Measurements from ENCODE around the gene GLS2. TPM values are rescaled to one million over a fixed set of nuclear protein-coding genes. Genes with fewer than 3 reads are reported as not detected.
"Not testable (repeated sequence)": the region's sequence is repeated elsewhere in the genome, so short reads cannot be mapped to it uniquely, and the experiment has no call there.

The GLS2 gene
- total RNA-seq, 1 experiment from 2014 or later = not detected

DNA sequence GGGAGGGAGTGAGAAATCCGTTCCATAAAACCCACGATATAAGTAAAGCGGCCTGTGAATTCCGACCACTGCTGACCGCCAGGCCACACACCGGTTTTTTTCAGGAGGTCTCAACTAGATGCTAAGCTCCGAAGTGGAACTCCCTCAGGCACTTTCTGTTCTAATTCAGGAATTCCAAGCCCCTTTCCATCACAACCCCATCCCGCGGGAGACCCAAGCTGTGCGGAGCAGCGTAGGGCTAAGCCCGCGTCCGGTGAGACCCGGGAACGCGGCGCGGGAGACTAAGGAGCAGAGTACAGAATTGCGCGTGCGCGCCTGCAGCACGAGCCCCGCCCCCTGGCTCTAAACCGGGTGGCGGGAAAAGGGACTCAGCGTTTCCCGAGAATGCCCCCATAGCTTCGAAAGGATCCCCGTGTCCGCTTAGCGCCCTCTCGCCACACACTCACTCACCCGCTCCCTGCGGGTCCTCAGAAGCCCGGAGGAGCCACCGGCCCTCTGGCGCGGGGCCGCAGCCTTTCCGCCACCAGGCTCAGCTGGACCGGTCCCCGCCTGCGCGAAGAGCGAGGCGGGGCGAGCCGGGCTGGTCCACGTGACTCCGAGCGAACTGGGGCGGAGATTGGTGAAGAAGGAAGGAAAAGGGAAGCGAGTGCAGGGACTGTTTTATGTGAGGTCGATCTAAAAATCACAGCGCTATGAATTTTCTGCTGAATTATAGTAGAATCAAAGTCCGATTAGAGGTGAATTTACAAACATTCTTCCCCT lies 38.9 kb downstream of the GLS2 start, which contains the start of gene TIMELESS:
Gene TIMELESS, minus strand, starts transcription at position 567 of the 762 bp plus-strand sequence. CDS start 15,256 bp downstream, outside the sequence.
- DNase-seq (ENCODE audit: low read depth) = peak; percentile 83

DNA sequence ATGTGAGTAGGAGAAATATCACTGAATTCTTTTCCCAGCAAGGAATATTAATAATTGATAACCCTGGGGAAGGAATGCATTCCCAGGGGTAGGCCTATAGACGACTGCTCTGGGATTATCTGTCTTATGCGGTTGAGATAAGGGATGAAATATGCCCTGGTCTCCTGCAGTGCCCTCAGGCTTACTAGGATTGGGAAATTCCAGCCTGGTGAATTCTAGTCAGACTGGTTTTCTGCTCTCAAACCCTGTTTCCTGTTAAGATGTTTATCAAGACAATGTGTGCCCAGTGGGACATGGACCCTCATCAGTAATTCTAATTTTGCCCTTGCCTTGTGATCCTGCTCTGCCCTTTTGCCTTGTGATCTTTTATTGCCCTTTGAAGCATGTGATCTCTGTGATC lies 44.8 kb downstream of the GLS2 start:
- DNase-seq (ENCODE audit: low read depth) = not testable (repeated sequence)

DNA sequence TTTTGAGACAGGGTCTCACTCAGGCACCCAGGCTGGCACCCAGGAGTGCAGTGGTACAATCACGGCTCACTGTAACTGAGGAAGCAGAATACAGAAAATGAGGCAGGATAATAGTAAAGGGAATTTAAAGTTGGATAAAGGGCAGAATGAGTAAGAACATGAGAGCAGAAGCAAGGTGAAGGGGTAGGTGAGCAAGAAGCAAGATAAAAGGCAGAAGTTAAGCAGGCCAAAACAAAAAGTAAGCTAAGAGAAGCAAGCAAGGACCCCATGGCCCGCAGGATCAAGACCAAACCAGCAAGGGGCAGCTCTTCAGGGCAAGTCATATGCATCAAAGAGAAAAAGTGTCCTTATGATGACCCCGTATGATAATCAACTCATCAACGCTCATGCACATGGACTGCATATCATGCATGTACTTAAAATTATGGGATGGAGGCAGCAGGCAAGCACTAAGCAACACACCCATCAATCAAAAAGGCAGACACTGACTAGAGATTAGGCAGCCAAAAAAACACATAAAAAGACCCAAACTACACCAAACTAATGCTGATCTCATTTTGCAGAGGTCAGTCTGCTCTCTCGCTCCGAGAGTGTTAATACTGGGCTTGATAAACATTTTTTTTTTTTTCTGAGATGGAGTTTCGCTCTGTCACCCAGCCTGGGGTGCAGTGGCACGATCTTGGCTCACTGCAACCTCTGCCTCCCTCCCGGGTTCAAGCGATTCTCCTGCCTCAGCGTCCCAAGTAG lies 50.4 kb downstream of the GLS2 start:
- DNase-seq (ENCODE audit: low read depth) = no peak

DNA sequence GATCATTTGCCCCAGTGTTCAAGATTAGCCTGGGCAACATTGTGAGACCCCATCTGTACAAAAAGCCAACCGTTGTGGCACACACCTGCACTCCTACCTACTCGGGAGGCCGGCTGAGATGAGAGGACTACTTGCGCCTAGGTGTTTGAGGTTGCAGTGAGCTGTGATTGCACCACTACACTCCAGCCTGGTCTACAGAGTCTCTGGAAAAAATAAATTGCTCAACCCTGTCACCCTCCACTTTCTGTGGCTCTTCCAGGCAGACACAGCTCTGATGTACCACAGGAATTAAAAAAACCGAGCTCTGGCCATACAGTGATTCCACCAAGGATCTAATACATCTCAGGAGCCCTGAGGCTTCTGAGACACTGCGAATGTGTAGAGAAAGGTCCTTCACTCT lies 53.1 kb downstream of the GLS2 start:
- DNase-seq (ENCODE audit: low read depth) = no peak

DNA sequence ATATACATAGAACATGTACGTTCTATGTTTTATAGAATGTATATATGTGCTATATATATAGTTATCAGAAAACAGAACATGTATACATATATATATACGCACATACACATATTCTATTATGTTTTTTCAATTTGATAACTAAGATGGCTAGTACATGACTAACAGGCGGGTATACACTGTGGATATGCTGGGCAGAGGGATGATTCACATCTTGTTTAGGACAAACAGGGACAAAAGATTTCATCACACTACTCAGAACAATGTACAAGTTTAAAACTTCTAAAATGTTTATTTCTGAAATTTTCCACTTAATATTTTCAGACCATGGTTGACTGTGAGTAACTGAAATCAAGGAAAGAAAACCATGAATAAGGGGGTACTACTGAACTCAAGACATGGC lies 56.1 kb downstream of the GLS2 start:
- DNase-seq (ENCODE audit: low read depth) = no peak

DNA sequence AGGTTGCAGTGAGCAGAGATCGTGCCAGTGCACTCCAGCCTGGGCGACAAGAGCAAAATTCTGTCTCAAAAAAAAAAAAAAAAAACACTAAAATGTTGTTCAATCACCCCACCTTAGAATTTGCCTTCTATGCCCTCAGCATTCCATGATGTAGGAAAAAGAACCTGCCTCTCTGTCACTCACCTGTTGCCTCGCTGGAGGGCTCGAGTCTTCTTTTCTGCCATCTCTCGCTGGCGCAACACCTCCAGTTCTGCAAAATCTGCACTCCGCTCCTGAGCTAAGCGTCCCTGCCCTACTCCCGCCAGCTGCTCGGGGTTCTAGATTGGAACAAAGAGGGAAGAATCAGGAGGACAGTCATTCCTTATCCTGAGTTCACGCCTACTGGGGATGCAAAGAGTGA lies 56.7 kb downstream of the GLS2 start:
- no peak for DNase-seq (ENCODE audit: low read depth)

DNA sequence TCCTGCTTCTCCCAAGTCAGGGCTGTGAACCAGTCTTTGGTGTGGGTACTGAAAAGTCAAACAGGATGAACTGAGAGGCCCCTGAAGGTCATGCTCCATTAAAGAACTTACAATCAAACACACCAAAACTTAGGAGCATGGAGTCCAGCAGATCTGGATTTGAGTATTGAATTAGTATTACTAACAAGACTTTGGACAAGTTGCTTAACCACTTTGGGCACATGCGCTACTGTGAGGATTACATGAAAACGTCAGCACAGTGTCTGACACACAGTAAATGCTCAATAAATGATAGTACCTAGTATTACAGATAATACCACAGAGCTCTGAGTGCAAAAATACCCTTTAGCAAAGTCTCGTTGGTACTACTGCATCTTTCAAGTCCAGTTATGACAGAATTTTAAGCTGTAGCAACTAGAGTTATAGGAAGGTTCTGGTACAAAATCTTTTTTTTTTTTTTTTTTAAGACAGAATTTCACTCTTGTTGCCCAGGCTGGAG lies 62.0 kb downstream of the GLS2 start:
- no peak for DNase-seq (ENCODE audit: low read depth)

DNA sequence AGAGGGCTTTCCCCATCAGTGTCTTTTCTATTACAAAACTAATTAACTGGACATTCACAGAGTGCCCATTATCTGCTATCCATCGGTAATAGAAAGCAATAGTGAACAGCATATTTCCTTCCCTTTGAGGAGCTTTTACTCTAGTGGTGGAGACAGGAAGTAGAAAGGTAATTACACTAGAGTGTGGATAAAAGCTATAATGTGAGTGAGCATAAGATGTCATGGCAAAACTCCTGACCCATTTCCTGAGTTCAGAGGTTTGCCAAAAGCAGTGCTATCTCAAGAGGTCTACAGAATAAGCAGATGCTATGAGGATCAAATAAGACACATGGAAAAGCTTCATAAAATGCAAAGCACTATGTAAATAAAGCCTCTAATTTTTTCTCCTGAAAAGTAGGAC lies 62.8 kb downstream of the GLS2 start:
- DNase-seq (ENCODE audit: low read depth) = no peak

Other genes starting within 250 kb of the GLS2 start
- gene ANKRD52, start 229.8 kb downstream of the GLS2 start, total RNA-seq (2014; rRNA removed; shearing (Covaris generic)) = 8.7 and 10.6 TPM in 2 replicates
- gene COQ10A, start 221.2 kb downstream of the GLS2 start, total RNA-seq (2014; rRNA removed; shearing (Covaris generic)) = 7.6 and 10.1 TPM in 2 replicates
- 89.0 and 110 TPM in 2 replicates for gene CS, start 187.8 kb downstream of the GLS2 start, total RNA-seq (2014; rRNA removed; shearing (Covaris generic))
- 102 and 114 TPM in 2 replicates for gene CNPY2, start 172.2 kb downstream of the GLS2 start, total RNA-seq (2014; rRNA removed; shearing (Covaris generic))
- gene PAN2, start 154.2 kb downstream of the GLS2 start, total RNA-seq (2014; rRNA removed; shearing (Covaris generic)) = 23.7 and 24.0 TPM in 2 replicates
- gene IL23A, start 149.3 kb downstream of the GLS2 start, total RNA-seq (2014; rRNA removed; shearing (Covaris generic)) = 0.36 and 1.3 TPM in 2 replicates
- gene STAT2, start 128.1 kb downstream of the GLS2 start, total RNA-seq (2014; rRNA removed; shearing (Covaris generic)) = 56.0 and 65.0 TPM in 2 replicates
- not detected in 2 replicates for gene APOF, start 125.3 kb downstream of the GLS2 start, total RNA-seq (2014; rRNA removed; shearing (Covaris generic))
- 7.6 and 8.1 TPM in 2 replicates for gene TIMELESS, start 38.7 kb downstream of the GLS2 start, total RNA-seq (2014; rRNA removed; shearing (Covaris generic))
- 0.24 and 0.29 TPM in 2 replicates for gene MIP, start 33.5 kb downstream of the GLS2 start, total RNA-seq (2014; rRNA removed; shearing (Covaris generic))
- gene SPRYD4, start 19.6 kb downstream of the GLS2 start, total RNA-seq (2014; rRNA removed; shearing (Covaris generic)) = 2.2 and 2.5 TPM in 2 replicates
- gene RBMS2, start 33.7 kb upstream of the GLS2 start, total RNA-seq (2014; rRNA removed; shearing (Covaris generic)) = 6.7 and 7.1 TPM in 2 replicates
- 9.9 and 19.6 TPM in 2 replicates for gene BAZ2A, start 142.2 kb upstream of the GLS2 start, total RNA-seq (2014; rRNA removed; shearing (Covaris generic))
- 453 and 475 TPM in 2 replicates for gene ATP5F1B, start 157.8 kb upstream of the GLS2 start, total RNA-seq (2014; rRNA removed; shearing (Covaris generic))
- gene PTGES3, start 200.1 kb upstream of the GLS2 start, total RNA-seq (2014; rRNA removed; shearing (Covaris generic)) = 153 and 184 TPM in 2 replicates
- 1,161 and 1,310 TPM in 2 replicates for gene NACA, start 237.1 kb upstream of the GLS2 start, total RNA-seq (2014; rRNA removed; shearing (Covaris generic))

Data from RPMI7951 (cell line).